Measurements from ENCODE around the gene SLCO6A1.
"Not testable (repeated sequence)": the region's sequence is repeated elsewhere in the genome, so short reads cannot be mapped to it uniquely, and the experiment has no call there.

Gene SLCO6A1

GRCh38 chr5:102491261-102491914, 7.4 kb downstream of the SLCO6A1 start:
- DNase-seq; in situ Hi-C loops (cut with HindIII; ENCODE audit: low pct_ligation_motif_present, low pct_unique_long_range_greater_than_20kb, low sequenced_read_pairs): not testable (repeated sequence)

DNA sequence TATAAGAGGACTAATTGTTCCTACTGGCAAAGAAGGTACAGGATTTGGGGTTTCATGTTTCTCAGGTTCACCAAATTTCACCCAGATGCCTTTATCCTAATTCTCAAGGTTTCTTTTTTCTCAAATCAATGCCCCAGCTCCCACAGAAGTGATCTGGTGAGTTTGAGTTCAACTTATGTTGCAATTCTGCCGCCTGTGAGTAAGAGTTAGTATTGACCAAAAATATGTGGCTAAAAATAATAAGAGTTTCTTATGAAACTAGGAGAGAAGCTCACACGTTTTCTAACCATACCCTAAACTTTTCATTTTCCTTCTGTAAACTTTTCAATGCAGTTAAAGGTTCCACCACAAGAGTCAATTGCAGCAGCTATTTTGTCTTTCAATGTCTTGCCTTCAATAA, 15.1 kb downstream of the SLCO6A1 start:
- in situ Hi-C loops (cut with HindIII; ENCODE audit: low pct_ligation_motif_present, low pct_unique_long_range_greater_than_20kb, low sequenced_read_pairs): no loop called here
- DNase-seq: no peak

DNA sequence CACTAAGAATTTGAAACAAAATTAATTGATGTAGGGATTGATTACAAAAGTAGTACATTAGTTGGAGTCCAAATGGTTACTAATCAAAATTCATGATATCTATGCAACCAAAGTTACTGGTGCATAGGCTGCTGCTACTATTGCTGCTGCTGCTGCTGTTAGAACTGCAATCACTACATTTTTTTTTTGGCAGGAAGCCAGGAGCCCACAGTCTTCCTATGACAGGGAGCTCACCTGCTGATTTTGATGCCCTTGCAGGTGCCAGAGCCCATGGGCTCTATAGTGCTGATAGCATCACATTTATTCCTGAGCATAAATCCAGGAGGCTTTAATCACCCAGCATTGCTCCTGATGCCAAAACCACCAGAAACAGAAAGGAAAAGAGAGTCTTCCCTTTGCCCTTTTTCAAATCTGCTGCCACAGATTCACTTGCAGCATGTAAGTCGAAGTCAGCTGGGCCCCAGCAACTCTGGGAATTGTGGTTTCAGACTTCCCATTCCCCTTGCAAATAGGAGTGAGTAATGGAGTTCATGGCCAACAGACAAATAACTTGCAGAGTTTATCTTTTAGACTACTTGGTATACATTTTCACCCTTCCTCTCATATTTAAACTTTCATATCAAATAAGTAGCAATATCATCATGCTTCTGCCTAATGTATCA, 17.6 kb downstream of the SLCO6A1 start:
- DNase-seq: no peak
- in situ Hi-C loops (cut with HindIII; ENCODE audit: low pct_ligation_motif_present, low pct_unique_long_range_greater_than_20kb, low sequenced_read_pairs): no loop called here

DNA sequence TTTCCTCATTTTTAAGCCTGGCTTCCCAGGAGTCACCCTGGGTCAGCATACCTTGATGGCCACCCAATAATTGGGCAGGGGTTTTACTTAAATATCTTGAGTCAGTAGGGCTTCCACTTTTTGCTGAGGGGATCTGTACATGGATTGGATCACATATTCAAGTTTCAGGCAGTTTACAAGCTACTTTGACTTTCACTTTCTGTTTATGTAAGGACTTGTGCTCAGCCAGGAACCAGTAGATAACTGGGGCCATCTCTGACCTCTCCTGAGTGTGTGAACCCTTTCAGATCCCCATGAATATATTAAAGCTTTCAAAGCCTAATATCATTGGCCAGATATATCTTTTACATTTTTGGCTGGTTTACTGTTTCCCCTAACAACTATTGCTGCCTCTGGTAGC, 45.1 kb downstream of the SLCO6A1 start:
- peak; percentile 39 for DNase-seq
- in situ Hi-C loops (cut with HindIII; ENCODE audit: low pct_ligation_motif_present, low pct_unique_long_range_greater_than_20kb, low sequenced_read_pairs): no loop called here

DNA sequence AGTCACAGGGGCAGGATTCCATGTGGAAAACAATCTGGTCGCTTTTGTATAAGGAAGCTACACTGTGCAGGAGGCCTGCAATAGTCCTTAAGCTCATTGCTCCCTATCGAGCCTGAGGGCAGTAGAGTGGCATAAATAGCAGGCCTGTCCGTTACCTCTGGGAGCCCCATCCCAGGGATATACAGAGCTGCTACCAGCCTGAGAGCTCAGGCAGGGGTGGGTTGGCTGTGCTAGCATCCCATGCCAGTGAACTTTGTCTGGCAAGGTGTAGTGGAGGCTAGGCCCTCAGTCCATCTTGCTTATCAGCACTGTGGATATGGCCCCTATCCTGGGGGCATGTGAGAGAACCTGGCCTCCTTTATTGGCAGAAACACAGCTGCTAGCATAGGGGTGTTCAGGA, 47.7 kb downstream of the SLCO6A1 start:
- in situ Hi-C loops (cut with HindIII; ENCODE audit: low pct_ligation_motif_present, low pct_unique_long_range_greater_than_20kb, low sequenced_read_pairs): no loop called here
- DNase-seq: no peak

DNA sequence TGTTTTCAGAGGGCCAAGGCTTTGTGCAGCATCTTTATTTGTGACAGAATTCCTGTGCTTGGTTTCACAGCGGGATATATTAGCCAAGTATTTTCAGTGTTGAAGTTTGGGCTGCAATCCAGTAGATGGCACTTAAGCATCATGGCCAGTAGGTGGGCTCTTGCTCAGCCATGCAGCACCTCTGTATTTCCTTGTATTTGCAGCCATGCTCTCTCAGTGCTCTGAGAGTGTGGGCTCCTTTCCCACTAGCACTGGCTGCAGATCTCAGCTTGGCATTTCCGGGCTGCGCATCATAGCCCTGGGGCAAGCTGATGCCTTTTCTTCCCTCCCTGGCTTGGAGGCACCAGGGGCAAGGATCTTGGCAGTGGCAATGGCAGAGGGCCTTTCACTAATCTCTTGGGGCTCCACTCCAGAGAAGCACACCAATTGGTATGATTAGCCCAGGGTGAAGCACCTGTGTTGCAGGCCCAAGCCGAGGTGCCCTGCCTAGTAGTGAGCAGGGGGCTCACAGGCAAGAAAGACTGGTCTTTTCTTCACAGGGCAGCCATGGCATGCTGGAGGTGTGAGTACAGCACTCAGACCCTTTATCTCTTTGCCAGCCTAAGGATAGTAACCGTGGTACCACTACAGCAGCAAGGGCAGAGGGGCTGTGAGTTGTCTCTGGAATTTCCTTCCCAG, 48.3 kb downstream of the SLCO6A1 start:
- DNase-seq: peak; percentile 10
- in situ Hi-C loops (cut with HindIII; ENCODE audit: low pct_ligation_motif_present, low pct_unique_long_range_greater_than_20kb, low sequenced_read_pairs): no loop called here

GRCh38 chr5:102433473-102433872, 65.3 kb downstream of the SLCO6A1 start:
- no peak for DNase-seq
- in situ Hi-C loops (cut with HindIII; ENCODE audit: low pct_ligation_motif_present, low pct_unique_long_range_greater_than_20kb, low sequenced_read_pairs): no loop called here

DNA sequence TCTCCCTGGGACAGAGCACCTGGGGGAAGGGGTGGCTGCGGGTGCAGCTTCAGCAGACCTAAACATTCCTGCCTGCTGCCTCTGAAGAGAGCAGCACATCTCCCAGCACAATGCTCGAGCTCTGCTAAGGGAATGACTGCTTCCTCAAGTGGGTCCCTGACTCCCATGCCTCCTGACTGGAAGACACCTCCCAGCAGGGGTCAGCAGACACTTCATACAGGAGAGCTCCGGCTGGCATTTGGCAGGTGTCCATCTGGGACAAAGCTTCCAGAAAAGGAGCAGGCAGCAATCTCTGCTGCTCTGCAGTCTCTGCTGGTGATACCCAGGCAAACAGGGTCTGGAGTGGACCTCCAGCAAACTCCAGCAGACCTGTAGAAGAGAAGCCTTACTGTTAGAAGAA, 77.2 kb downstream of the SLCO6A1 start:
- peak; percentile 44 for DNase-seq
- in situ Hi-C loops (cut with HindIII; ENCODE audit: low pct_ligation_motif_present, low pct_unique_long_range_greater_than_20kb, low sequenced_read_pairs): no loop called here

DNA sequence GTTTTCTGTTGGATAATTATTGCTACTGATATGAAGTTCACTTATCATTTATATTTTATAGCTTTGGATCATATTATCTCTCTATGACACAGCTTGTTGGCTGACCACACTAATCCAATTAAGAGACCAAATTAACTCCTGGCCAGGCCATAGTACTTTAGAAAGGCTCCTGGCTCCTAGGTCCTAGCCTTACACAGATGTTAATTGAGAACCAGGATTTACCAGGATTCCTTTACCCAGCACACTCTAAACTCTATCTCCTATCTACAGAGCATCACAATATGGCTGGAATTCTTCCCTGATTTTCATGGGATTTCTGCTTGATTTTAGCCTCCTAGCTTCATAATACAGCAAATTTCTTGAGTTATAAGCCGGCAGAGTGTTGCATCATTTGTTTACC, 80.3 kb downstream of the SLCO6A1 start:
- in situ Hi-C loops (cut with HindIII; ENCODE audit: low pct_ligation_motif_present, low pct_unique_long_range_greater_than_20kb, low sequenced_read_pairs): no loop called here

DNA sequence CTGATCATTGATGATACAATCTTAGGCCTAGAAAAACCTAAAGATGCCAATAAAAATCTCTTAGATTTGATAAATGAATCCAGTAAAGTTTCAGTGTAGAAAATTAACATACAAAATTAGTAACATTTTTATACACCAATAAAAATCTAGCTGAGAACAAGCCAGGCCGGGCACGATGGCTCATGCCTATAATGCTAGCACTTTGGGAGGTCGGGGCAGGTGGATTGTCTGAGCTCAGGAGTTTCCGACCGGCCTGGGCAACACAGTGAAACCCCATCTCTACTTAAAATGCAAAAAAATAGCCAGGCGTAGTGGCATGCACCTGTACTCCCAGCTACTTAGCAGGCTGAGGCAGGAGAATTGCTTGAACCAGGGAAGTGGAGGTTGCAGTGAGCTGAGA, 84.4 kb downstream of the SLCO6A1 start:
- in situ Hi-C loops (cut with HindIII; ENCODE audit: low pct_ligation_motif_present, low pct_unique_long_range_greater_than_20kb, low sequenced_read_pairs): no loop called here
- no peak for DNase-seq

More for the DNA sequence above, 80.3 kb downstream of the SLCO6A1 start:
- no peak for DNase-seq

DNA sequence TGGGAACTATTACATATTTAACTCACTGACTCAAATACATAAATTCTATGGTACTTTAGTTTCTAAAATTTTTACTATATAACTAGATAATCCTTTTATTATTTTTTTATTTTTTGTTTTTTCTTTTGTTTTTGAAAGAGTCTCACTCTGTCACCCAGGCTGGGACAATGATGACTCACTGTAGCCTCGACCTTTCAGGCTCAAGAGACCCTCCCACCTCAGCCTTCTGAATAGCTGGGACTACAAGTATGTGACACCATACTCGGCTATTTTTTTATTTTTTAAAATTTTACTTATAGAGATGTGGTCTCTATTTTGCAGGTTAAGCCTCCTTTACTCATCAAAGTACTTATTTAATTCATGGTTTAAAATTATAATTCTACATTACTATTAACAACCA, 110.6 kb downstream of the SLCO6A1 start:
- in situ Hi-C loops (cut with HindIII; ENCODE audit: low pct_ligation_motif_present, low pct_unique_long_range_greater_than_20kb, low sequenced_read_pairs): no loop called here
- DNase-seq: no peak

DNA sequence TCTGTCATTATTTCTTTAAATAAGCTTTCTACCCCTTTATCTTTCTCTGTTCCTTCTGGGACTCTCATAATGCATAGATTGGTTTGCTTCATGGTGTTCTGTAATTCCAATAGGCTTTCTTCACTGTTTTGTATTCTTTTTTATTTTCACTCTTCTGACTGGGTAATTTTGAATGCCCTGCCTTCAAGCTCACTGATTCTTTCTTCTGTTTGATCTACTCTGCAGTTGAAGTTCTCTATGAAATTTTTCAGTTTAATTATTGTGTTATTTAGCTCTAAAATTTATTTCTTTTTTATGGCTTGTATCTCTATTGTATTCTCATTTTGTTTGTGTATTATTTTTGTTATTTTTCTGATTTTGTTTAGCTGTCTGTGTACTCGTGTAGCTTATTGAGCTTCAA, 113.4 kb downstream of the SLCO6A1 start:
- in situ Hi-C loops (cut with HindIII; ENCODE audit: low pct_ligation_motif_present, low pct_unique_long_range_greater_than_20kb, low sequenced_read_pairs): no loop called here
- no peak for DNase-seq

DNA sequence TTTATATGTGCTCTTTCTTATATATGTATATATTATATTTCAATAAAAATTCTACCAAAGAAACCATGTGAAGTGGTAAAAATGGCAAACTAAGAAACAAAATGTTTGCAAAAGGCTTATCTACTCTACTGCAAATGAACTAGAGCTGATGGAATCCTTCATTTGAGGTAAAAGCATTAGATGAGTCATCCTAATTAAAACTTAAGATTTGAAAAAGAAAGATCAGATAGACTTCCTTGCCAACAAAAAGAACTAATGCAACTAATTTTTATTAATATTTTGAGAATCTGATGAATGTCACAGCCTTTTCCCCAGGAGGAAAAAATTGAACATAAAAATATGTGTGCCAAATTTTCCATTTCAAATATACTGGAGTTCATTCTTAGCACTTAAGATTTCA, 118.6 kb downstream of the SLCO6A1 start:
- in situ Hi-C loops (cut with HindIII; ENCODE audit: low pct_ligation_motif_present, low pct_unique_long_range_greater_than_20kb, low sequenced_read_pairs): no loop called here
- no peak for DNase-seq

DNA sequence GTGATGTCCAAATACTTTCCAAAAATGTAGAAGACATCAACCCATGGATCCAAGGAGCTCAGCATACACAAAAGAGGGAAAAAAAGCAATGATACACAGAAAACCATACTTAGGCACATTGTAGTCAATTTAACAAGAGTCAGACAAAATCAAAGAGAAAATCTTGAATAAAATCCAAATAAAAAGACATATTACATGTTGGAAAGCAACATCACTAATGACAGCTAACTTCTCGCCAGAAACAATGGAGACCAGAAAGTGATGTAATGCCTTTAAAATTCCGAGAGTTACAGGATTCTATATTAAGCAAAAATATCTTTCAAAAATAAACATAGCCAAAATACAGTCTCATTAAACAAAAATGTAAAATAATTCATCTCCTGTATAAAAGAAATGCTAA, 122.9 kb downstream of the SLCO6A1 start:
- no peak for DNase-seq
- in situ Hi-C loops (cut with HindIII; ENCODE audit: low pct_ligation_motif_present, low pct_unique_long_range_greater_than_20kb, low sequenced_read_pairs): no loop called here

DNA sequence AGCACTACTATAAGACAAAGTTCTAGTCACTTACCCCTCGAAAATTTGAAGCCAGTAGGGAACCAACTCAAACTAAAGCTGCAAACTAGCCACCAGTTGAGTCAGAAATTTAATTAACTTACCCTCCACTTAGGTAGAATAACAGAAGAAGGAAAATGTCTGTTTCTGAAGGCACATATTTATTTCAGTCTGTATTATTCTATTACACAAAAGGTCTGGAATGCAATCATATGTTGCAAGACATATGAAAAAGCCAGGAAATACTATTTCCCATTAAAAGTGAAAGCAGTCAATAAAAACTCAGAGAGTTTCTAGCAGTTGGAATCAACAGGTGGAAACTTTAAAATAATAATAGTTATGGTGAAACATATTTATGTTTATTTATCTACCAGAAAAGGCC, 123.5 kb downstream of the SLCO6A1 start:
- DNase-seq: no peak
- in situ Hi-C loops (cut with HindIII; ENCODE audit: low pct_ligation_motif_present, low pct_unique_long_range_greater_than_20kb, low sequenced_read_pairs): no loop called here

DNA sequence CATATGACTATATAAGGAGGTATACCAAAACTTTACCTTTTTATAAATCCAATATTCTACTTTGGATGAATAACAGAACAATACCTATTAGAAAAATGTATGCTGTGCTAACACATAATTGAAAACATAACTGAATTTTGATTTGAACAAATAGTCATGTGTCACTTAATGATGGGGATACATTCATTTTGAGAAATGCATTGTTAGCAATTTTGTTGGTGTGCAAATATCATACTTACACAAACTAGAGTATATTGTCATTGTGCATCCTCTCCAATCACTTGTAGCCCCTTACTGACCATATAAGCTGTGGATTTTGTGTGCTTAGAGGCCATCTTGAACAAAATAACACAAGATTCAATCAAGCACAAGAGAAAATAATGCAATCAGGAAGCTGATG, 130.4 kb downstream of the SLCO6A1 start:
- DNase-seq: no peak
- in situ Hi-C loops (cut with HindIII; ENCODE audit: low pct_ligation_motif_present, low pct_unique_long_range_greater_than_20kb, low sequenced_read_pairs): no loop called here

GRCh38 chr5:102341681-102342288, 157.0 kb downstream of the SLCO6A1 start:
- DNase-seq: no peak
- in situ Hi-C loops (cut with HindIII; ENCODE audit: low pct_ligation_motif_present, low pct_unique_long_range_greater_than_20kb, low sequenced_read_pairs): no loop called here

DNA sequence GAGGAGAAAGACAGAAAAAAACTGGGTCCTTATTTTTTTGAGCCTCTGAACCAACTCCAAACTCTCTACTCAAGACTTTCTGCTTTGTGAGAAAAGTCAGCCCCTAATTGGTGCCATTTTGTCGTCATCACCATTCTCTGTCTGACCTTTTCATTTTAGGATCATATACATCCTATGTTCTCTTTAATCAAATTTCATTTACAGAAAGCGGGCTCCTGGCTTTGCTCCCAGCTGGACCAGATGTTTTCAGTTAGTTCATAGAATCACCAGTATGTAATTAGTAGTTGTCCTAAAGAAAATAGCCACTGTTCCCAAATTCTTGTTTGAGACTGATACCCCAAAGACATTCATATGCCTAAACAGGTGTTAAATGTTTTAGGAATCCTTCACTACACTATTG, 174.1 kb downstream of the SLCO6A1 start:
- in situ Hi-C loops (cut with HindIII; ENCODE audit: low pct_ligation_motif_present, low pct_unique_long_range_greater_than_20kb, low sequenced_read_pairs): no loop called here
- DNase-seq: no peak
